Measurements from ENCODE around the gene FAM174C. TPM values are rescaled to one million over a fixed set of nuclear protein-coding genes. Genes with fewer than 3 reads are reported as not detected.
A peak's percentile ranks its signal among the peaks of the same experiment; 100 is the strongest.

Gene FAM174C
- total and polyA plus RNA-seq, 11 donors = 11.6 to 56.4 (median 23.8) TPM

DNA sequence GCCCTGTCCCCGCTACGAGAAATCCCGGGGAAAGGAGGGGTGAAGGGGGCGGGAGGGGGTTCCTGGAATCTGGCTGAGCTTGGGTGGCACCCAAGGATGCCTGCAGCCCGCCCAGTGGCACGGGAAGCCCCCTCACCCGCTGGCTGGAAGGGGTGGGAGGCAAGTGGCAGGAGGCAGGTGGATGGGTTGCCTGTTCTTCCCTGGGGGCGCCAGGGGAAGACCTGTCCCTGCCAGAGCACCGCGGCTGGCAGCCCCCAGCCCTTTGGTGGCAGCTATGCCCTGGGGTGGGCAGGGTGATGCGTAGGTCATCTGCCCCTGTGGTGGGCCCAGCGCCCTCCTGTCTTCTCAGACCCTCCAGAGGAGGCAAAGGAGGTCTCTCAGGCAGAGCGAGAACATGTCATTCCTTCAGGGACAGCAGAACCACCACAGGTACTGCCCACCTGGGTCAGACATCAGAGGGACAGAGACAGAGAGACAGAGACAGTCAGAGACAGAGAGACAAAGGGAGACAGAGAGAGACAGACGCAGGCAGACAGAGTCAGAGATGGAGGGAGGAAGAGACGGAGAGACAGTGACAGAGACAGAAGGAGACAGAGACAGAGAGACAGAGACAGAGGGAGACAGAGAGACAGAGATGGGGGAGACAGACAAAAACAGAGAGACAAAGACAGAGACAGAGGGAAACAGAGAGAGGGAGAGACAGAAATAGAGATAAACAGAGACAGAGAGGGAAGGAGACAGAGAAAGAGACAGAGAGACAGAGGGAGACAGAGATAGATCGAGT is 47.1 kb downstream of the FAM174C start:
- peaks cover 0 to 14% (median 7%) of the 10 kb centered on the region in 12 donors for H3K4me1 ChIP-seq
- no peak for TF ChIP-seq CTCF (IDR thresholded peaks at IDR 0.05)
- TF ChIP-seq POLR2A (IDR thresholded peaks at IDR 0.05) = no peak
- DNase-seq = no peak
- no peak overlapping the region for H3K4me3 ChIP-seq
- no peaks in the 10 kb centered on the region for H3K36me3 ChIP-seq
- H3K27me3 ChIP-seq = peaks cover 0 to 57% (median 14%) of the 10 kb centered on the region in 9 donors
- 81 to 94% (median 89%) methylated on average over 10 to 16 of the region's 16 CpGs for WGBS, 4 donors
- intact Hi-C loops (cut with DNase I) = no loop called here
- no peak overlapping the region for H3K27ac ChIP-seq
- no peaks in the 10 kb centered on the region for H3K9me3 ChIP-seq
- no peak for ATAC-seq

GRCh38 chr19:1324249-1324805 is 49.0 kb downstream of the FAM174C start:
- peaks cover 0 to 43% (median 13%) of the 10 kb centered on the region in 9 donors for H3K27me3 ChIP-seq
- no peak for ATAC-seq

GRCh38 chr19:1324806-1325567 is 49.7 kb downstream of the FAM174C start:
- TF ChIP-seq CTCF (IDR thresholded peaks at IDR 0.05) = no peak
- no peak for TF ChIP-seq POLR2A (IDR thresholded peaks at IDR 0.05)
- Histone ChIP-seq H3K27me3 (peaks cover 0 to 40% (median 13%) of the 10 kb centered on the region in 9 donors), H3K4me1 (peaks cover 0 to 14% (median 7%) of the 10 kb centered on the region in 12 donors), H3K9me3 (no peaks in the 10 kb centered on the region), H3K4me3 (peak overlapping the region in 11 of 12 donors; percentile 26 to 60 (median 50)), H3K27ac (peak overlapping the region in 2 of 12 donors; percentile 8 to 35), H3K36me3 (no peaks in the 10 kb centered on the region)
- WGBS, 4 donors = 2 to 23% (median 8%) methylated on average over 23 to 66 of the region's 66 CpGs
- intact Hi-C loops (cut with DNase I) = no loop called here
- peak; percentile 10 to 88 (median 73) for ATAC-seq
- peak in 4 of 5 donors; percentile 31 to 67 (median 65) for DNase-seq

More at GRCh38 chr19:1324249-1324805, 49.0 kb downstream of the FAM174C start:
- 79 to 85% (median 84%) methylated on average over 12 of the region's 12 CpGs for WGBS, 4 donors
- Histone ChIP-seq H3K27ac (no peak overlapping the region), H3K9me3 (no peaks in the 10 kb centered on the region), H3K4me3 (peak overlapping the region in 9 of 12 donors; percentile 26 to 60 (median 50)), H3K36me3 (no peaks in the 10 kb centered on the region), H3K4me1 (peaks cover 0 to 14% (median 7%) of the 10 kb centered on the region in 12 donors)
- no peak for TF ChIP-seq CTCF (IDR thresholded peaks at IDR 0.05)
- TF ChIP-seq POLR2A (IDR thresholded peaks at IDR 0.05) = no peak
- no peak for DNase-seq
- intact Hi-C loops (cut with DNase I) = no loop called here
